HG02885 (cell line): ENCODE data around the gene TMED4.

Source experiments
- ATAC-seq: cut with Tn5 transposase; IDR thresholded peaks from one replicate; pipeline ENCODE4 v1.9.1; 2021; ENCODE audit warnings: mild to moderate bottlenecking; ENCODE audit not compliant: unreplicated experiment, poor library complexity

Gene TMED4

DNA sequence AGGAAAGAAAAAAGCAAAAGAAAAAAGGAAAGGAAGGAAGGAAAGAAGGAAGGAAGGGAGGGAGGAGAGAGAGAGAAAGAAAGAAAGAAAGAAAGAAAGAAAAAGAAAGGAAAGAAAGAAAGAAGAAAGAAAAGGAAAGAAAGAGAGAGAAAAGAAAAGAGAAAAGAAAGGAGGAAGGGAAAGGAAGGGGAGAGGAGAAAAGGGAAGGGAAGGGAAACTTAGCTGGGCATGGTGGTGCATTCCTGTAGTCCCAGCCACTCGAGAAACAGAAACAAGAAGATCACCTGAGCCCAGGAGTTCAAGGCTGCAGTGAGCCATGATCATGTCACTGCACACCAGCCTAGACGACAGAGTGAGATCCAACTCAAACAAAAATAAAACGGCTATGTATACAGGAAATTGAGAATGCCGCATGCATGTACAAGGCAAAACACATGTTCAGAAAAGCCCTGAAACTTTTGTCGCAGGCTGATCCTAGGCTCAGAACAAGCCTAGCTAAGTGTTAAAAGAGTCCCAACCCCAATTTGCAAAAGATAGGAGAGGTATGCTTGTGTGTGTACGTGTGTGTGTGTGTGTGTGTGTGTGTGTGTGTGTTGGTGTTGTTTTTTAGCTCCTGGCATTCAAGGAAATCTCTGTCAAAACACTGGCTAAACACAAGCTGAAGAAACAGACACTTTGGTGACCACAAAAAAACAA, 34.3 kb downstream of the TMED4 start:
- no peak for ATAC-seq

DNA sequence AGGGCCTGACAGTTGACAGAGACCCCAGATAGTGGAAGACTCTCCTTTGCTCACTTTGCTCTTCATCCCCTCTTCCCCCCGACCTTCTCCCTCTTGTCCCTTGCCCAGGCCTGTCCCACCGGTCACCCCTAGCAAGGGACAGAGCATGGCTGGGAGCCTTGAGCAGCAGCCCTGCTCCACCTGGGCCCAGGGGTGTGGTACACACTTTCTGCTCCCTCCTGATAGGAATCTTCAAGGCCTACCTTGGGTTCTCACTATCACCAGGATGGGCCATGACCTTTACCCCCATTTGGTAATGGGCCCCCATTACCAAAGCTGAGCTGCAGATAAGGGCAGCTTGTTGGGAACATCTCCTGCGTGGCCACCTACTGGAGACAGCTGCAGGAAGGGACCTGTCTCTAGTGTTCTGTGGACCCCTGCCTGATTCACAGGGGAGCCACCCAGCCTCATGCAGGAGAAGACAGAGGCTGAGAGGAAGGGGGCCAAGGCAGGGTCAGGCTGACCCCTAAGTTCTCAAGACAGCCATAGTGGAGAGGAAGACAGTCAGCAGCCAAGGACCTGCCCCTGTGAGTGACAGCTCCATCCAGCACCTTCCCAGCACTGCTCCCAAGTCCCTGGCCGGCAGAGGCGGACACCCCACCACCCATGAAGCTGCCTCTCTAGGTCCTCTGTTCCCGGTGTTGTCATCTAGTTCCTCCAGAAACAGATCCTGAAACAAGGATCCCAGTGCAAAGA, 40.0 kb downstream of the TMED4 start:
- no peak for ATAC-seq

DNA sequence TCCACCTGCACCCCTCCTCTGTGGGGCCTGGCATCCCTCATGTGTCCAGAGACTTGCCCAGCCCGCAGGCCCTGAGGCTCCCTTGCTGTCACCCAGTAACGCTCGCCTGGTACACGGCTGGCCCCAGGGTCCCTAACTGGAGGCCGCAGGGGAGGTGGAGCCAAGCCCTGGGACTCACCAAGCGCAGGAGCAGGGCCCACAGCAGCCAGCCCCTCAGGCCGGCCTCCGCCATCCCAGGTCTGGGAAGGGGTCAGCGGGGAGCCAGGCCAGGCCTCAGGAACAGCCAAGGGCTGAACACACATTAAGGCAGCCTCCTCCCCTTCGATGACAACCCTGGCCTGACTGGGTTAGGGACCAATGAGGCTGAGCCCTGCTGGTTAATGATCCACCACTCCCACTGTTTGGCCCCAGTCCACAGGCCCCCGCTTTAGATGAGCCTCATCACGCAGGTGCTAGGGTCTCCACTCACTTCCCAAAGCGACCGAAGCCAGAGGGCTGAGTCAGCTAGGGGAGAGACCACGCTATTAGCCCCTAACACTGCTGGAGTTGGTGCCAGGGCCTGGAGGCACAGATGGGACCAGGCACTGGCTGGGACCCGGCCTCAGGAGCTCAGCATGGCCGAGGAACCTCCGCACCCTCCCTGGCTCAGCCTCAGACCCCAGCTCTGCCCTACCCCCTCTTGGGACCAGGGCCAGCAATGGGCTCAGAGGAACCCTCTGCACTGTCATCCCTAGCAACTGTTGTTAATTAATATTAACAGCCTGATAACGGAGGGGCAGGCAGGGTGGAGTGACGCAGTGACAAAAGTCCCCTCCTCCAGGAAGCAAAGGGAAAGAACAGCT, 40.8 kb downstream of the TMED4 start, which contains the start of gene NPC1L1:
Gene NPC1L1, minus strand, starts transcription at position 303 of the 842 bp plus-strand sequence. Its CDS starts 71 bp downstream, at position 232.
- ATAC-seq, result no peak

DNA sequence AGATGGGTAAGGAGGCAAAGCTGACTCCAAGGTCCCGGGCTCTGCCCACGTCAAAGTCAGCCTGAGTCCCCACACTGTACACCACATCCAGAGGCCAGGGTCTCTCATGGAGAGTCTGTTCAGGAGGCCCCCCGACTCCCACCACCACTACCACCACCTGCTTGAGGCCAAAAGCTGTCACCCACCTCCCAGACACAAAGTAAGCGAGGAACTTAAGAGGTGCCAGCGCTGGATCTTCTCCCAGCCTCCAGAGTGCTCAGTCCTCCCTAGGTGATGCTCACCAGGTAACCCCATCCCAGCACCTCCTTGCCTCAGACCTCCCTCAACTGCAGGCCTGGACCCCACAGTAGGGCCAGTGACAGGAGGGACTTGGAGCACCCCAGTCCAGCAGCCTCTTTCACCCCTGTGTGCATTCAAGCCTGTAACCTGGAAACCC, 41.4 kb downstream of the TMED4 start:
- no peak for ATAC-seq

DNA sequence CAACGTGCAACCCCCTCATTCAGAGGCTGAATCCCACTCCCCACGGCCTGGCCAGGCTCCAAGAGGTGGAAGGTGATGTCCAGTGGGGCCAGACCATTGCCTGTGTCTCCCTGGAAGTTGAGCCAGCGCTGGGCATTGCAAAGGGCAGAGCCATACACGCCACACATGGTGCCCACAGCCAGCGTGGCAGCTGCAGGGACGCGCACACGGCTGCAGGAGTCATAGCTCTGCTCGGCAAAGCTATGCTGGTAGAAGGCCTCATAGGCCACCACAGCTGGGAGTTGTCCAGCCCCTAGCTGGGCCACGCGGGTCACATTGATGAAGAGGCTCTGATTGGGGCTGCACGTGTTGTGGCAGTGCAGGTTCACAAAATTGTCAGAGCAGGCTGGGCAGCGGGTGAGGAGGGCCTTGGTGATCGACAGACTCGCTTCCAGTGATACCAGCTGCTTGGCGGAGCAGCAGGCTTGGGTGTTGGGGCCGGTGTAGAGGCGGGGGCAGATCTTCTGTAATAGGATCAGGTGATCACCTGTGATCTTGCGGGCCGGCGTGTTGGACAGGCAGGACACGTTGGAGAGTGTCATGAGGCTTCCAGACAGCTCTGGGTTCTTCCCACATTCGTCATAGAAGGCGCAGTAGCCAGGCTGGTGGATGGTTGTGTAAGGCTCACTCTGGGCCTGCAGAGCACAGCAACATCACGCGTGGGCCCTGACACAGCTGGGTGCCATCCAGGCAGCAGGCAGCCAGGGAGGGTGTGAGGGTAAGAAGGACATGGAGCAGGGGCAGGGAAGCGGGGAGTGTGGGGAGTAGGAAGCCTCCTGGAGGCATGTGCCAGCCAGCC, 42.1 kb downstream of the TMED4 start:
- ATAC-seq, result no peak

DNA sequence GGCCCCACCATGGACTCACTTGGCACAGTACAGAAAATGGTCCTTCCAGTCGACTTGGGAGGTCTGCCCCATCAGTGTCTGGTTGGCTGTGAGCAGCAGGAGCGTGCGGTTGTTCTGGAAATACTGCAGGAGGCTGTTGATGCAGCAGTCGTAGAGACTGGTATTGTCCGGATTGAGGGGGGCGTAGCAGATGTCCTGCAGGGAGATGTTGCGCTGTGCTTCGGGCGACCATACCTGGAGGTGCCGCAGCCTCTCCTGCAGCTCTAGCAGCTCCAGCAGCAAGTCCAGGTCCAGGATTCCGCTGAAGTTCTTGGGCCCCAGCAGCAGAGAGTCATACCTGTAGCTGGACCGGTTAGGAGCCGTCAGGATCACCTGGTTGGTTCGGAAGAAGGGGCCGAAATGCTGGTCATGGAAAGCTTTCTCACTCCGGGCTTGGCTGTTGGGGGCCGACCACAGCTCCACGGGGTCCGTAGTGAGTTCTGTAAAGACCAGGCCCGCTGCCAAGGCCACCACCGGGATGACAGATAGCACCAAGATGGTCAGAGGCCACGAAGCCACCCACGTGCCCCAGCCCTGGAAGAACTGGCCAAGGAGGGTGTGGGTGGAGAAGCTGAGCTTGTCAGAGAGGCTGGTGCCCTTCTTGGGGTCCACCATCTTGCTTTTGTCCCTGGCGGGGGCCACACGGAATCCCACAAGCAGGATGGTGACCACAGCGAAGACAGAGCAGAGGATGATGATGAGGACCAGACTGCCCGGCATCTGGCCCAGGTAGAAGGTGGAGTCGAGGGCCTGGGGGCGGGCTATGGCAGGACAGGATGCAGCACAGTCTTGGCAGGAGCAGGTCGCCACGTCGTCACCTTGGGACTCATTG, 43.0 kb downstream of the TMED4 start:
- no peak for ATAC-seq

DNA sequence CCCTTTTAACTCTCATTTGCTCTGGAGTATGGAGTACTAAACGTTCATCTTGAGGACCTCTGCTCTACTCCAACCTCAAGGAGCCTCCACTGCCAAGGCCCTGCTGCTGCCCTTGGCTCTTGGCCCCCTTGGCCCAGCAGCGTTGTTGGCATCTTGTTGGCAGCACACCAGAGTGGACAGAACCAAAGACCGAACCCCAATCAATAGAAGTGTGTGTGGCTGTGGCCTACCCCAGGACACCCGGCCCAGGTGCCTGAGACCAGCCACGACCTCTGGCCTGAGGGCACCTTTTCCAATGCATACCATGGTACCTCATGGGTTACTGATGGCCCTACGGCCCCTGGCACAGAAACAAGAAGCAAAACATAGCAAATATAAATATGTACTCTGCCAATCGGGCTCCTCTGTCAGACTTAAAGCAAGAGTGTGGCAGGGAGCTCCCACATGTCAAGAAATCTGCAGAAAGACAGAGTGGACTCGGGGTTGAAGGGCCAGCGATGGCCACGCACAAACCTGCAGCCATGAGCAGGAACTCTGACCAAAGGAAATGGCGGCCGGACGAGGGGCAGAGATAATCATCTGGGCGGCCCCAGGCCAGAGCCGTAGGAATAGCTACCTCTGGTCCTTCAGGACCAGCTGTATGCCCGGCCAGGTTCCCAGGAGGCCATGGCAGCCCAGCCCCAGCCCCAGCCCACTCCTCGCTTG, 43.8 kb downstream of the TMED4 start:
- no peak for ATAC-seq

DNA sequence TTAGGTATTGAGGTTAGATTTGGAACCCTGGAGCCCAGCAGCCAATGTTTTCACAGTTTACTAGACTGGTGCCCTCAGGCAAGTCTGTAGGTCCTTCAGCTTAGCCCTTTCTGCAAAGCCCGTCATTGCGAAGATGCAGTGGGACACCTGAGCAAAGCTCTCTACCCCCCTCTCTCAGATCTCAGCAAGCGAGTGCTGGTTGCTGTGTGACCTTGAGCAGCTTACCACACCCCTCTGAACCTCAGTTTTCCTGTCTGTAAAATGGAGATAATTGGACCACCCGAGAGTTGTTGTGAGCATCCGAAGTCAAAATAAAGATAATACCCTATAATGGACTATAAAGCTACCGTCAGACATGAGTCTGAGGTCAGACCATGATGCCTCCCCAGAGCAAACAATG, 44.6 kb downstream of the TMED4 start:
- no peak for ATAC-seq

DNA sequence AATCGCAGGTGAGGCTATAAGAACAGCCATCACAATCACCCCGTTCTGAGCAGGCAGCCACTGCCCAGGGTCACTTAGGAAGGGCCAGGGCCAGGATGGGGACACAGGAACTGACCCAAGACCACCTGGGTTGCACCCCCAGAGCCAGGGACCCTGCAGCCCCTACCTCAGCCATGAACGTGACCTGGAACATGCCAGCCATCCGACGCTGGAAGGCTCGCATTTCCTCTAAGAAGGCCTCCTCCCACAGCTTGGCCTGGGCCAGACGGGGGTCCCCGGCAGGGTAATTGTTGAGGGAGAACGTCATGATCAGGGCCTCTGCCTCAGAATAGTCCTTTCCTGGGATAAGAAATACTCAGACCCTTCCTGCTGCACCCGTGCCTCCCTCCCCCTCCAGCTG, 45.9 kb downstream of the TMED4 start:
- ATAC-seq, result no peak

DNA sequence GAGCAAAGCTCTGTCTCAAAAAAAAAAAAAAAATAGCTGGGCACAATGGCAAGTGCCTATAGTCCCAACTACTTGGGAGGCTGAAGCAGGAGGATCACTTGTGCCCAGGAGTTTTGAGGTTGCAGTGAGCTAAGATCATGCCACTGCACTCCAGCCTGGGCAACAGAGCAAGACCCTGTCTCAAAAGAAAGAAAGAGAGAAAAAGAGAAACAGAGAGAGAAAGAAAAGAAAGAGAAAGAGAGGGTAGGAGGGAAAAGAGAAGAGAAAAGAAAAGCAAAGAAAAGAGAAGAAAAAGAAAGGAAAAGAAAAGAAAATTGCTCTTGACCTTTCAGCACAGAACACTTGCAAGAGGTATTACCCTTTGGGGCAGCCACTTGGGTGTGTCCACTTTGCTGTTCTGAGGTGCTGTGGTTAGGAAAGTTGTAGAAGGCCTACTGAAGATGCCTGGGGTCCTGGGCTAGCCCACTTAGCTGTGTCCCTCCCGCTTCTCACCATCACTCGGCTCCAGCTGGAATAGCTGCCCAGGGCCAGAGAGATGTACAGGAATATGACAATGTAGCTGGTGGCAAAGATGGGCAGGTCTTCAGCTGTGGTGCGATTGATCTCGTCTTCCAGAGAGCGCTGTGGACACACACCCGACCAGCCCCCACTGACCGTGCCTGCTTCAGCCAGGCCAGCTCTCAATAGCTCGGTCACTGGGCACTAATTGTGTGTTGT, 46.5 kb downstream of the TMED4 start:
- ATAC-seq, result no peak

DNA sequence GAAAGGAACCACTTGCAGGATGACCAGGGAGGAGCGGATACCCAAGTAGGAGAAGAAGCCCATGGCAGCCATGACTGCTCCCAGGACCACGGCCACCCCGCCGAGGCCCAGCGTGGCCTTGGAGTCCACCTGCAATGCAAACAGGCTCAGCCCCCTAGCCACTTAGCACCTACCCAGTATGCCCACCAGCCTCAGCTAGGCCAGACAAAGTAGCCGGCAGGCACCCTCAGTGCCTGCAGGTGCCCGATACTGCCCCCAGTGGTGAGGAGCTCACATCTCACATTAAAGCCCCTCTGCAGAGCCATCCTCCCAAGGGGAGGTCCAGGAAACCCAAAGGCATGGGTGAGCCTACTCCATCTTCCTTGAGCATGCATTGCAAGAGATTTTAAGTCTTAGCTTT, 47.5 kb downstream of the TMED4 start:
- no peak for ATAC-seq

DNA sequence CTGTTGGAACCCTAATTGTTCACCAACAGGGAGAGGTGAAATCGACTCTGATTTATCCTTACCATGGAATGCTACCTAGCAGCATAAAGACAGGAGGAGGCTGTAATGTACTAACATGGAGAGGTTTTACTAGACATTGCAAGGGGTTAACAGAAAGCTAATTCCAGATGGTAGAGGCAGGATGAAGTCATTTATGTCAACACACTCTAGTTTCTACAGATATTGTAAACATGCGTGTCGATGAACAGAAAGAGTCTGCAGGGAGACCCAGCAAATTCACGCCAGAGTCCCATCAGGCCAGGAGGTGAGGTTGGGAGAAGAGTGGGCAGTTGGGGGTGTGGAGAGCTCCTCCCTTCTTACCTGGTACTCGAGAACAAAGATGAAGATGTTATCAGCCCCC, 47.9 kb downstream of the TMED4 start:
- ATAC-seq, result no peak

DNA sequence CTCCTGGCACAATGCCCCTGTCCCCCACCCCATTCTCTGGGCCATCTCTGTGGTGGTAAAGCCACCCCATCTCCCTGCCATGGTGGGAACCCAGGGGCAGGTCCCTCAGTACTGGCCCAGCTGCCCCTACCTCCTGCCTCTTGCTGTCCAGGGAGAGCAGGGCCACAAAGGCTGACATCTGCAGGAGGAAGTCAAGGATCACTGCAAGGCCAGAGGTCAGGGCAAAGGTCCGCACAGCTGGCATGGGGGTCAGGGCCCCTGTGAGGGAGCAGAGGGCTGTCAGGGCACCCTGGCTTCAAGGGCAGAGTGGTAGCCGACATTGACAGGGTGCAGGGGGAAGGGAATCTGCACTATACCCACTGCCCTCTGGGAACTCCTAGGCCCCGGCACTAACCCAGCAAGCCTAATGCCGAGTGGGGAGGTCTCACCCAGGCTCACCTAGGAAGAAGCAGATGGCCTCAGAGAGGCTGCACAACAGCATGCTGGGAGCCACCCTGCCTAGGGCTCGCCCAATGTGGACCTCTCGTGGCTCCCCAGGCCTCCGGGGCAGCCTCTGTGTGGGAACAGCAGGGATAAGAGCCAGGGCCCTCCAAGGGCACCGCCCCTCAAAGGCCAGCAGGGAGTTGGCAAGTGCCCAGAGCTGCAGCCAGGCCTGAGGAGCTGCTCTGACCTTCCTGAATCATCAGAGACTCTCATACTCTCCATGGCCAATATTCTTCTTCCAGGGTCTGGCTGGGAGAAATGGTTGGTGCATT, 48.6 kb downstream of the TMED4 start:
- no peak for ATAC-seq

DNA sequence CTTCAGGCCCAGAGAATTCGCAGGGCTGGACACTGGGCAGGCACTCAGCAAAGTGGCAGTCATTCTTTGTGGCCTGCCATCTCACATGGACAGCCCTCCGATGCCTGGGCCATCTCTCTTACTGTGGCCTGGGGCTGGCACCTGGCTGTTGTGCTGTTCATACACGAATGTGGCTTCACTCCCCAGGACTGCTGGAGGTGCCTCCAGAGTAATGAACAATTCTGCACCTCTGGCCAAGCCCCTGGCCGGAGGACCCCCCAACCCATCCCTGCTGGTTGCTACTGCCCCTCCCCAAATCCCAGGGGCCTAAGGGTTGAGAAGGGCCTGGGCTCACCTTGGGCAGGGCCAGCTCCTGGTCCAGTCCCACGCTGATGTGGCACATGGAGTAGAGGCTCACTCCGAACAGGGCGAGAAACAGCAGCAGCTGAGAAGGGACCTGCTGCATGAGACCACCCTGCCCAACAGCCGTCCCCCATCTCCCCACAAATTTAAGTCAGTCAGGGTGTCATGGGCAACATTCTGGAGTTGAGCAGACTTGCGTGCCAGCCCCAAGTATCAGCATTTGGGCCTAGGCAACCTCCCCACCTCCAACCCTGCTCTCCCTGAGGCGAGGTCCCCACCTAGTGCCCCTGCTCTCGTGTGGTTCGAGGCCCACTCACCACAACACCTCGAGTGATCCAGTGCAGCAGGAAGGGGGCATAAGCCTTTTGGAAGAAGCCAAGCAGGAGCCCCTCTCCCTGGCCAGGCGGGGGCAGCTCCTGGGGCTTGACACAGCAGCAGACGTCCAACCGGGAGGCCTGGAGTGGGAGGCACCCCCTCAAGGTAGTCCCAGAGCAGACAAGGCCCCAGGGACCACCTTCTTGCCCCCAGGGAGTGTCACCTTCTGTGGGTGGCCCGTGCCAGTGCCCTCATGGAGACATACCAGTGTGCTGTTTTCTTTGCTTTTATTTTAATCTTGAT, 50.3 kb downstream of the TMED4 start:
- no peak for ATAC-seq

DNA sequence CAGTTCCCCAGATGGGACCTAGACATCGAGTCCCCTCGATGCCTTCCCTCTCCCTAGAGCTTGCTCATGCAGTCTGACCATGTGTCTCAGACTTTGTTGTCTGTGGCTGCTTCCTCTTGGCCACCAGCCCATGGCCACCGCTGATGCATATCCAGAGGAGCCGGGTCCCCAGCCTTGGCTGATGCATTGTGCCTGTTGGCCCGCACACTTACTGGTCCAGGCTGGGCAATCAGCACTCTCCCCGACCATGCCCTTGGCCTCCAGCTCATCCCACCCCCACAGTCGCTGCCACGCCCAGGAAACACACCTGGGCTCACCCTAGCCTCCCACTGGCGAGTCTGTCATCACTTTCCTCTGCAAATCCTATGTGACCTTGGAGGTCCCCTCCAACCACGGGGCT, 51.0 kb downstream of the TMED4 start:
- no peak for ATAC-seq
